K562 (cell line): ENCODE measurements around the gene COX14. TPM values are rescaled to one million over a fixed set of nuclear protein-coding genes. Genes with fewer than 3 reads are reported as not detected.

ENCODE experiments used
- CHD7 ChIP-seq: fragments of 200-600 bp; sonication (generic); IDR thresholded peaks from one replicate; pipeline ENCODE4 v1.6.1; 2012; ENCODE audit warnings: mild to moderate bottlenecking, low read depth, low read length, inconsistent platforms
- CUX1 ChIP-seq: fragments of 200-800 bp; sonication (Bioruptor generic); IDR thresholded peaks from 2 replicates; pipeline ENCODE4 v1.6.1; 2016; ENCODE audit warnings: missing genetic modification characterization, missing compliant biosample characterization
- DACH1 ChIP-seq: fragments of 450-650 bp; IDR thresholded peaks from 2 replicates; pipeline ENCODE4 v1.6.1; 2018; ENCODE audit not compliant: partially characterized antibody
- NFXL1 ChIP-seq: fragments of 450-650 bp; formaldehyde crosslinking; IDR thresholded peaks from 2 replicates; pipeline ENCODE4 v1.4.0; 2021; ENCODE audit warnings: mild to moderate bottlenecking
- ZNF263 ChIP-seq: sonication (generic); formaldehyde crosslinking; IDR thresholded peaks from 2 replicates; pipeline ENCODE4 v1.8.0; 2022; ENCODE audit warnings: mild to moderate bottlenecking, missing genetic modification reagents, borderline replicate concordance
- polyA plus RNA-seq, 8 experiments: library from polyadenylated mRNA; depleted of rRNA in 4 of 8; stranded (reverse) in 5 of 8; unstranded in 3 of 8; fragments of >200 nt; fragmentation: Nextera tagmentation in 2 of 8; fragmentation: Illumina TruSeq in 1 of 8; extraction: Ambion mirVana in 2 of 8; extraction: Trizol in 1 of 8; gene quantifications; 2 replicates each; pipeline versions ENCODE4 v1.2.1 to v1.2.3, GENCODE V29; 2011 to 2014; ENCODE audit warnings: inconsistent platforms in 1 of 8, missing spikeins in 1 of 8
- total RNA-seq, 7 experiments: library from RNA; depleted of rRNA in 6 of 7; stranded (reverse); fragments of >200 nt in 6 of 7; fragmentation: Illumina TruSeq in 2 of 7; extraction: Trizol in 2 of 7; gene quantifications; 2 replicates each; pipeline versions ENCODE4 v1.2.1 to v1.2.3, GENCODE V29; 2011 to 2021; ENCODE audit warnings: low replicate concordance in 1 of 7

The COX14 gene
- total and polyA plus RNA-seq, 9 of the 15 experiments (the other 6 are each of a cell fraction or from before 2014, with no cell fraction given), result 44.4 to 269 (median 53.4) TPM

- TF ChIP-seq DACH1, result no peak
- TF ChIP-seq CHD7, result no peak
- TF ChIP-seq NFXL1, result no peak
- TF ChIP-seq CUX1 (CRISPR knock-in tag), result no peak
- TF ChIP-seq ZNF263, result no peak
These were observed 5.1 kb upstream of the COX14 start (continued) for GRCh38 chr12:50106907-50107306.
